Measurements from ENCODE around the gene LAMA4. TPM values are rescaled to one million over a fixed set of nuclear protein-coding genes. Genes with fewer than 3 reads are reported as not detected.

Gene LAMA4
- total RNA-seq, 4 donors from 2014 or later, result 229 to 524 (median 468) TPM

DNA sequence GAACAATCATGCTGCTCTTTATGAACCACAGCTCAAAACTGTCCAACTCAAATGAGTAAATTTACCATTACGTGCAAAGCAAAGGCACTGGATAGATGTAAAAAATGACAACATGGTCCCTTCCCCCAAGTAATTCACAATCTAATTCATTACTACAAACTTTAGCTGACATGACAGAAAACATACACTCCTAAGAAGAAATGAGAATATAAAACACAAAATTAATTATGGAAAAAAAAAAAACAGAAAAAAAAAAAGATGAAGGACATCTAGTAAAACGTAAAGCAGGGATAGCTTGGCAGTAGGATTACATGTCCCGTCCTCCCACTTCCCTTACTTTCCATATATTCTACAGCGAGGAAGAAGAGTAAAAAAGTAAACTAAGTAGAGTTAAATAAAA, 172.8 kb downstream of the LAMA4 start:
- peaks cover 0 to 14% (median 5%) of the 10 kb centered on the region in 4 donors for H3K4me1 ChIP-seq
- DNase-seq (ENCODE audit: low spot score in 2 of 2), result no peak
- H3K36me3 ChIP-seq, result peaks cover 0 to 55% (median 0%) of the 10 kb centered on the region in 3 donors
- no peak overlapping the region for H3K4me3 ChIP-seq
- no peak overlapping the region for H3K27ac ChIP-seq
- H3K9me3 ChIP-seq, result no peaks in the 10 kb centered on the region
- 87 to 91% methylated on average over 4 of the region's 4 CpGs for WGBS, 2 donors
- H3K27me3 ChIP-seq, result no peaks in the 10 kb centered on the region
- TF ChIP-seq, protein P1, sequence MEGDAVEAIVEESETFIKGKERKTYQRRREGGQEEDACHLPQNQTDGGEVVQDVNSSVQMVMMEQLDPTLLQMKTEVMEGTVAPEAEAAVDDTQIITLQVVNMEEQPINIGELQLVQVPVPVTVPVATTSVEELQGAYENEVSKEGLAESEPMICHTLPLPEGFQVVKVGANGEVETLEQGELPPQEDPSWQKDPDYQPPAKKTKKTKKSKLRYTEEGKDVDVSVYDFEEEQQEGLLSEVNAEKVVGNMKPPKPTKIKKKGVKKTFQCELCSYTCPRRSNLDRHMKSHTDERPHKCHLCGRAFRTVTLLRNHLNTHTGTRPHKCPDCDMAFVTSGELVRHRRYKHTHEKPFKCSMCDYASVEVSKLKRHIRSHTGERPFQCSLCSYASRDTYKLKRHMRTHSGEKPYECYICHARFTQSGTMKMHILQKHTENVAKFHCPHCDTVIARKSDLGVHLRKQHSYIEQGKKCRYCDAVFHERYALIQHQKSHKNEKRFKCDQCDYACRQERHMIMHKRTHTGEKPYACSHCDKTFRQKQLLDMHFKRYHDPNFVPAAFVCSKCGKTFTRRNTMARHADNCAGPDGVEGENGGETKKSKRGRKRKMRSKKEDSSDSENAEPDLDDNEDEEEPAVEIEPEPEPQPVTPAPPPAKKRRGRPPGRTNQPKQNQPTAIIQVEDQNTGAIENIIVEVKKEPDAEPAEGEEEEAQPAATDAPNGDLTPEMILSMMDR (IDR thresholded peaks at IDR 0.05), result no peak
- TF ChIP-seq EP300 (IDR thresholded peaks at IDR 0.05) (no peak), POLR2A (IDR thresholded peaks at IDR 0.05) (no peak)

DNA sequence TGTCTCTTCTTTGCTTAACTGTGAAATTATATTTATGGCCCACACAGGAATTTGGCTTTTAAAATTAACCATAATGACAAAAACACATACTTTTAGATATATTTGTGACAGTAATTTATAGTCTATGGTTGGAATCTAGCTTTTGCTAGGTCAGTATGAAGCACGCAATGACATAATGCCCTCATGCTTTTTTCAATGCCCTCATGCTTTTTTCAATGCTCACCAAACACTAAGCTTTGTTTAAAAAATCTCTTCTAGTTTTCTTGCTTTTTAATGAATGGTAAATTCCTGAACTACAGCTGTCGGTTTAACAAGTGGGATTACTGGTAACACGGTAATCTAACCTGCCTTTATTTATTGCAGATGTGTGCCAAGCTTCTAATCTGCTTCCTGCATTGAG, 187.8 kb downstream of the LAMA4 start:
- 35 to 45% methylated on average over 3 of the region's 3 CpGs for WGBS, 2 donors
- DNase-seq (ENCODE audit: low spot score in 2 of 2), result no peak

GRCh38 chr6:112065426-112065986, 188.9 kb downstream of the LAMA4 start:
- no peak for DNase-seq (ENCODE audit: low spot score in 2 of 2)
- Histone ChIP-seq H3K9me3 (no peaks in the 10 kb centered on the region), H3K36me3 (peaks cover 0 to 11% (median 0%) of the 10 kb centered on the region in 3 donors), H3K27ac (no peak overlapping the region), H3K4me3 (no peak overlapping the region), H3K27me3 (no peaks in the 10 kb centered on the region), H3K4me1 (no peaks in the 10 kb centered on the region)
- TF ChIP-seq, protein P1 (IDR thresholded peaks at IDR 0.05), result no peak
- TF ChIP-seq EP300 (IDR thresholded peaks at IDR 0.05) (no peak), POLR2A (IDR thresholded peaks at IDR 0.05) (no peak)
- WGBS, 2 donors, result 52 to 66% methylated on average over 6 of the region's 6 CpGs

More for the DNA sequence above, 187.8 kb downstream of the LAMA4 start:
- Histone ChIP-seq H3K4me1 (no peaks in the 10 kb centered on the region), H3K9me3 (no peaks in the 10 kb centered on the region), H3K27ac (no peak overlapping the region), H3K27me3 (no peaks in the 10 kb centered on the region), H3K4me3 (no peak overlapping the region), H3K36me3 (peaks cover 0 to 21% (median 0%) of the 10 kb centered on the region in 3 donors)
- TF ChIP-seq, protein P1 (IDR thresholded peaks at IDR 0.05), result no peak
- TF ChIP-seq EP300 (IDR thresholded peaks at IDR 0.05), result no peak
- TF ChIP-seq POLR2A (IDR thresholded peaks at IDR 0.05), result no peak

GRCh38 chr6:112062966-112063365, 191.4 kb downstream of the LAMA4 start:
- Histone ChIP-seq H3K4me1 (no peaks in the 10 kb centered on the region), H3K9me3 (no peaks in the 10 kb centered on the region), H3K27ac (no peak overlapping the region), H3K27me3 (no peaks in the 10 kb centered on the region), H3K36me3 (peaks cover 0 to under 1% (median 0%) of the 10 kb centered on the region in 3 donors), H3K4me3 (no peak overlapping the region)
- no peak for DNase-seq (ENCODE audit: low spot score in 2 of 2)
- 82 to 83% methylated on average over 3 of the region's 3 CpGs for WGBS, 2 donors
- TF ChIP-seq POLR2A (IDR thresholded peaks at IDR 0.05), result no peak

GRCh38 chr6:112061605-112062004, 192.8 kb downstream of the LAMA4 start:
- no peaks in the 10 kb centered on the region for H3K27me3 ChIP-seq
- no peak overlapping the region for H3K27ac ChIP-seq
- H3K9me3 ChIP-seq, result no peaks in the 10 kb centered on the region
- H3K4me1 ChIP-seq, result no peaks in the 10 kb centered on the region
- TF ChIP-seq EP300 (IDR thresholded peaks at IDR 0.05), result no peak
- TF ChIP-seq POLR2A (IDR thresholded peaks at IDR 0.05), result no peak
- TF ChIP-seq, protein P1 (IDR thresholded peaks at IDR 0.05), result no peak
- DNase-seq (ENCODE audit: low spot score in 2 of 2), result no peak
- no peaks in the 10 kb centered on the region for H3K36me3 ChIP-seq
- no peak overlapping the region for H3K4me3 ChIP-seq
- WGBS, 2 donors, result 94 to 96% methylated on average over 4 of the region's 4 CpGs

Small RNA genes within 50 kb of the gene (small RNA-seq; reads per million reads assigned to genes)
- not detected for gene RNU6-1226P

Other genes with a start within 250 kb of the LAMA4 start
- under 1 TPM in 2 of 4 donors, not detected in 2; 0.39 to 0.42 TPM for gene CCN6, start 200.5 kb downstream of the LAMA4 start, total RNA-seq
- 10 to 100 TPM; 47.2 to 64.5 (median 50.7) TPM for gene TUBE1, start 167.1 kb downstream of the LAMA4 start, total RNA-seq
- gene FAM229B, start 167.0 kb downstream of the LAMA4 start, total RNA-seq, result 10 to 100 TPM; 18.0 to 32.1 (median 23.9) TPM
- not detected for gene RFPL4B, start 92.8 kb upstream of the LAMA4 start, total RNA-seq